SIG-M5 (cell line): Measurements from ENCODE around the gene SRGAP3.

Experiments
- DNase-seq: peaks from one replicate; lab custom pipeline; 2025; lab: John Stamatoyannopoulos, UW

Gene SRGAP3

GRCh38 chr3:9143184-9143583 is 106.3 kb downstream of the SRGAP3 start:
- no peak for DNase-seq

- DNase-seq = no peak
These were observed 107.1 kb downstream of the SRGAP3 start for GRCh38 chr3:9142362-9142761.

- DNase-seq = no peak
These were observed 107.5 kb downstream of the SRGAP3 start for GRCh38 chr3:9141928-9142289.

- DNase-seq = no peak
These were observed 110.1 kb downstream of the SRGAP3 start for GRCh38 chr3:9139366-9139765.

- DNase-seq = no peak
These were observed 111.8 kb downstream of the SRGAP3 start for GRCh38 chr3:9137676-9138075.

- DNase-seq = no peak
These were observed 112.5 kb downstream of the SRGAP3 start for GRCh38 chr3:9136746-9137465.

- DNase-seq = no peak
These were observed 113.4 kb downstream of the SRGAP3 start for GRCh38 chr3:9135930-9136525.

GRCh38 chr3:9135526-9135925 is 113.9 kb downstream of the SRGAP3 start:
- no peak for DNase-seq

GRCh38 chr3:9133656-9134055 is 115.8 kb downstream of the SRGAP3 start:
- no peak for DNase-seq

- no peak for DNase-seq
These were observed 118.8 kb downstream of the SRGAP3 start for GRCh38 chr3:9130345-9131305.

GRCh38 chr3:9129365-9129764 is 120.1 kb downstream of the SRGAP3 start:
- no peak for DNase-seq

- no peak for DNase-seq
These were observed 124.0 kb downstream of the SRGAP3 start for GRCh38 chr3:9125278-9125951.

- DNase-seq = no peak
These were observed 124.7 kb downstream of the SRGAP3 start for GRCh38 chr3:9124730-9125129.

- DNase-seq = no peak
These were observed 125.6 kb downstream of the SRGAP3 start for GRCh38 chr3:9123840-9124239.

- DNase-seq = no peak
These were observed 126.6 kb downstream of the SRGAP3 start for GRCh38 chr3:9122732-9123364.

- no peak for DNase-seq
These were observed 128.0 kb downstream of the SRGAP3 start for GRCh38 chr3:9121366-9122001.

GRCh38 chr3:9119331-9119730 is 130.1 kb downstream of the SRGAP3 start:
- no peak for DNase-seq

GRCh38 chr3:9118222-9118621 is 131.2 kb downstream of the SRGAP3 start:
- DNase-seq = no peak

- no peak for DNase-seq
These were observed 132.2 kb downstream of the SRGAP3 start for GRCh38 chr3:9117220-9117619.

- DNase-seq = no peak
These were observed 133.1 kb downstream of the SRGAP3 start for GRCh38 chr3:9116336-9116735.

GRCh38 chr3:9115336-9115735 is 134.1 kb downstream of the SRGAP3 start:
- no peak for DNase-seq
